ENCODE data around the gene DMTF1. TPM values are rescaled to one million over a fixed set of nuclear protein-coding genes. Genes with fewer than 3 reads are reported as not detected.

DMTF1 gene
- polyA plus RNA-seq, 3 donors, result 4.9 to 108 (median 8.3) TPM

GRCh38 chr7:87146740-87147386 is 5.4 kb upstream of the DMTF1 start:
- no peaks in the 10 kb centered on the region for H3K36me3 ChIP-seq (replicated peaks in 1 of 2; ENCODE audit: control insufficient read depth in 1 of 2, insufficient read depth in 2 of 2, low read length in 2 of 2)
- Mint-ChIP-seq H3K4me3 (no peak overlapping the region), H3K9me3 (peaks cover 0 to 6% (median 3%) of the 10 kb centered on the region in 7 donors), H3K27me3 (ENCODE audit: low read depth in 3 of 3) (peaks cover 0 to 2% (median 0%) of the 10 kb centered on the region in 3 donors), H3K4me1 (peaks cover 11% of the 10 kb centered on the region), H3K27ac (no peak overlapping the region), H3K36me3 (no peaks in the 10 kb centered on the region)
- no peaks in the 10 kb centered on the region for H3K79me2 ChIP-seq (ENCODE audit: insufficient read depth, low read length)
- H3K9me3 ChIP-seq (replicated peaks in 1 of 2; ENCODE audit: control insufficient read depth in 1 of 2, insufficient read depth in 1 of 2, low read length in 2 of 2), result no peaks in the 10 kb centered on the region
- intact Hi-C loops (cut with micrococcal nuclease), result no loop called here
- H2AFZ ChIP-seq (ENCODE audit: insufficient read depth, low read depth, low read length, poor library complexity, severe bottlenecking), result no peak overlapping the region
- no peak for DNase-seq
- no peak overlapping the region for H3K4me3 ChIP-seq (replicated peaks in 1 of 3; ENCODE audit: low read depth in 2 of 3, low read length in 3 of 3)
- no peak overlapping the region for H3K9ac ChIP-seq (ENCODE audit: insufficient read depth, low read length, poor library complexity, severe bottlenecking)
- H3K4me2 ChIP-seq (replicated peaks; ENCODE audit: extremely low read depth, low read length, poor library complexity, severe bottlenecking), result no peak overlapping the region
- H4K20me1 ChIP-seq (ENCODE audit: insufficient read depth, low read length), result no peaks in the 10 kb centered on the region
- no peak for TF ChIP-seq CTCF (IDR thresholded peaks at IDR 0.05)
- no peaks in the 10 kb centered on the region for H3K27me3 ChIP-seq (ENCODE audit: control insufficient read depth in 2 of 2, insufficient read depth in 2 of 2, low read length in 2 of 2)
- WGBS (ENCODE audit: insufficient coverage), result 95% methylated on average over 23 of the region's 25 CpGs
- no peak overlapping the region for H3K27ac ChIP-seq (ENCODE audit: low read depth in 1 of 2, low read length in 2 of 2)
- H3K4me1 ChIP-seq (ENCODE audit: control insufficient read depth in 1 of 2, insufficient read depth in 2 of 2, low read length in 2 of 2), result peaks cover 5% of the 10 kb centered on the region in 2 donors

GRCh38 chr7:87147500-87147899 is 4.8 kb upstream of the DMTF1 start:
- Histone ChIP-seq H3K4me2 (replicated peaks; ENCODE audit: extremely low read depth, low read length, poor library complexity, severe bottlenecking) (no peak overlapping the region), H3K36me3 (replicated peaks in 1 of 2; ENCODE audit: control insufficient read depth in 1 of 2, insufficient read depth in 2 of 2, low read length in 2 of 2) (no peaks in the 10 kb centered on the region), H3K4me3 (replicated peaks in 1 of 3; ENCODE audit: low read depth in 2 of 3, low read length in 3 of 3) (no peak overlapping the region), H3K79me2 (ENCODE audit: insufficient read depth, low read length) (no peaks in the 10 kb centered on the region), H3K27me3 (ENCODE audit: control insufficient read depth in 2 of 2, insufficient read depth in 2 of 2, low read length in 2 of 2) (no peaks in the 10 kb centered on the region), H4K20me1 (ENCODE audit: insufficient read depth, low read length) (no peaks in the 10 kb centered on the region), H3K9me3 (replicated peaks in 1 of 2; ENCODE audit: control insufficient read depth in 1 of 2, insufficient read depth in 1 of 2, low read length in 2 of 2) (no peaks in the 10 kb centered on the region), H2AFZ (ENCODE audit: insufficient read depth, low read depth, low read length, poor library complexity, severe bottlenecking) (no peak overlapping the region), H3K9ac (ENCODE audit: insufficient read depth, low read length, poor library complexity, severe bottlenecking) (no peak overlapping the region), H3K27ac (ENCODE audit: low read depth in 1 of 2, low read length in 2 of 2) (no peak overlapping the region), H3K4me1 (ENCODE audit: control insufficient read depth in 1 of 2, insufficient read depth in 2 of 2, low read length in 2 of 2) (peaks cover 5 to 6% of the 10 kb centered on the region in 2 donors)
- peak in 1 of 3 donors; percentile 9 for DNase-seq
- H3K4me1 Mint-ChIP-seq, result peaks cover 12% of the 10 kb centered on the region
- intact Hi-C loops (cut with micrococcal nuclease), result no loop called here
- H3K27ac Mint-ChIP-seq, result no peak overlapping the region
- 95% methylated on average over 6 of the region's 7 CpGs for WGBS (ENCODE audit: insufficient coverage)
- no peak overlapping the region for H3K4me3 Mint-ChIP-seq
- H3K36me3 Mint-ChIP-seq, result no peaks in the 10 kb centered on the region
- peaks cover 0 to 6% (median 3%) of the 10 kb centered on the region in 7 donors for H3K9me3 Mint-ChIP-seq
- H3K27me3 Mint-ChIP-seq (ENCODE audit: low read depth in 3 of 3), result peaks cover 0 to 2% (median 0%) of the 10 kb centered on the region in 3 donors
- no peak for TF ChIP-seq CTCF (IDR thresholded peaks at IDR 0.05)

Measured in CD14-positive monocyte (primary cell).